ENCODE measurements around the gene REEP1.
"Not testable (repeated sequence)": the region's sequence is repeated elsewhere in the genome, so short reads cannot be mapped to it uniquely, and the experiment has no call there.

The REEP1 gene

GRCh38 chr2:86229221-86229620 is 108.2 kb downstream of the REEP1 start:
- DNase-seq = peak in 1 of 10 donors; percentile 55
- intact Hi-C loops (cut with DNase I) = loop anchor here (10.0 kb wide), 1 partner anchor 216 kb away; the partner anchor contains the start of gene KDM3A

DNA sequence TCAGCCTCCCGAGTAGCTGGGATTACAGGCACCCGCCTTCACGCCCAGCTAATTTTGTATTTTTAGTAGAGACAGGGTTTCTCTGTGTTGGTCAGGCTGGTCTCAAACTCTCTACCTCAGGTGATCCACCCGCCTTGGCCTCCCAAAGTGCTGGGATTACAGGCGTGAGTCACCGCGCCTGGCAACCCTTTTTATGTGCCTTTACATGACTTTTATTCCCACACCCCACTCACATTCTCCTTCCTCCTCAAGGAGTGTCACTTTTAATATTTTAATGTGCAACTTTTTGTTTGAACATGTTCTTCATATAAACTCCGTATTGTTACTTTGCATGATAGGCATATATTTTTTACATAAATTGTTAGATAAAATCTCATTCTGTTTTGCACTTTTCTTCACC is 108.9 kb downstream of the REEP1 start:
- not testable (repeated sequence) for DNase-seq
- intact Hi-C loops (cut with DNase I) = loop anchor here (10.0 kb wide), 1 partner anchor 216 kb away; the partner anchor contains the start of gene KDM3A

GRCh38 chr2:86227685-86228084 is 109.7 kb downstream of the REEP1 start:
- DNase-seq = peak in 1 of 10 donors; percentile 13
- intact Hi-C loops (cut with DNase I) = loop anchor here (10.0 kb wide), 1 partner anchor 217 kb away; the partner anchor contains the start of gene KDM3A

GRCh38 chr2:86226636-86227520 is 110.5 kb downstream of the REEP1 start:
- intact Hi-C loops (cut with DNase I) = loop anchor here (10.0 kb wide), 1 partner anchor 218 kb away; the partner anchor contains the start of gene KDM3A
- peak in 1 of 10 donors; percentile 22 for DNase-seq

DNA sequence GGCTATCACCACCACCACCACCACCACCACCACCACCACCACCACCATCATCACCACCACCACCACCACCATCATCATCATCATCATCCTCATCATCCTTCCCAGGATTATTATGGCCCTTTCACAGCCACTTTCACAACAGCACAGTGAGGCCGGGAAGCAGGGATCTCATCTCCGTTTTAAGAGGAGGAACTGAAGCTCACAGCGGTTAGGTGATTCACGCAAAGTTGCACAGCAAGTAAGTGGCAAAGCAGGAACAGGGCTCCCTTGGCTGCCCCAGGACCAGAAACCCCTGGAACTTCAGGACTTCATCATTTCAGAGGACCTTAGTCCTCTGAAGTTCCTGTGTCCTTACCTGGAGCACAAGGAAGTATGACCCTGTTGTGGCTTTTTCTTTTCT is 111.4 kb downstream of the REEP1 start:
- intact Hi-C loops (cut with DNase I) = loop anchor here (10.0 kb wide), 1 partner anchor 219 kb away; the partner anchor contains the start of gene KDM3A
- DNase-seq = peak in 1 of 10 donors; percentile 48

GRCh38 chr2:86225581-86225980 is 111.8 kb downstream of the REEP1 start:
- intact Hi-C loops (cut with DNase I) = loop anchor here (10.0 kb wide), 1 partner anchor 219 kb away; the partner anchor contains the start of gene KDM3A
- peak in 9 of 10 donors; percentile 25 to 94 (median 64) for DNase-seq

GRCh38 chr2:86224645-86225355 is 112.6 kb downstream of the REEP1 start:
- intact Hi-C loops (cut with DNase I) = loop anchor here (5.0 to 10.0 kb wide), 3 partner anchors 73 to 220 kb away; partner anchors contain the start of gene KDM3A
- peak in 1 of 10 donors; percentile 80 for DNase-seq

DNA sequence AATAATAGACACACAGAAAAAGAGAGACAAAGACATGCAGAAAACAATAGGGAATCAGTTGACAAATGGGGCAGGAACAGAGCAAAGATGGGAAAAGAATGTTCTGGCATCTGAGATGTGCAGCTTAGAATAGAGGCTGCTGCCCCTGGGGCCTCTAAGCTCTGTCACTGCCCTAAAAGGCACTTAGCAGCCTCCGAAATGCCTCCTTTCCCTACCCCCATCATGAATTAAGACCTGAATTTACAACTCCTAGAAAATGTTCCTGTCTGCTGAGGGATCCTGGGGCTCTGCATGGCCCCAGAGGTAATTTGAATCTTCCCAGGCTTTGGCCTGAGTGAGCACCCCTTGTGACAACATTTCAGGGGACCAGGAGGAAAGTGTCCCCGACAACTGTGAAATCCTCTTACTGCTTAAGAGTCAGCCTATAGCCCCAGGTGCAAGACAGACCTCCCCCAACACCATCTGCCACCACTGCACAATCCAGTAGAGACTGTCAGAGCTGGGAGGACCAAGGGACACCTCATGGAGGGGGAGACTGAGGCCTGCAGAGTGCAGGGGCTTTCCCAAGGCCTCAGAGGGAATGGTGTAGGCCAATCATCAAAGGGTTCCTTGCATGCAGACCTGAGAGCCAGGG is 113.4 kb downstream of the REEP1 start:
- intact Hi-C loops (cut with DNase I) = loop anchor here (5.0 to 10.0 kb wide), 3 partner anchors 73 to 221 kb away; partner anchors contain the start of gene KDM3A
- peak in 1 of 10 donors; percentile 43 for DNase-seq

GRCh38 chr2:86223140-86223926 is 114.1 kb downstream of the REEP1 start:
- DNase-seq = peak in 8 of 10 donors; percentile 52 to 94 (median 62)
- intact Hi-C loops (cut with DNase I) = loop anchor here (5.0 to 10.0 kb wide), 3 partner anchors 74 to 221 kb away; partner anchors contain the start of gene KDM3A

DNA sequence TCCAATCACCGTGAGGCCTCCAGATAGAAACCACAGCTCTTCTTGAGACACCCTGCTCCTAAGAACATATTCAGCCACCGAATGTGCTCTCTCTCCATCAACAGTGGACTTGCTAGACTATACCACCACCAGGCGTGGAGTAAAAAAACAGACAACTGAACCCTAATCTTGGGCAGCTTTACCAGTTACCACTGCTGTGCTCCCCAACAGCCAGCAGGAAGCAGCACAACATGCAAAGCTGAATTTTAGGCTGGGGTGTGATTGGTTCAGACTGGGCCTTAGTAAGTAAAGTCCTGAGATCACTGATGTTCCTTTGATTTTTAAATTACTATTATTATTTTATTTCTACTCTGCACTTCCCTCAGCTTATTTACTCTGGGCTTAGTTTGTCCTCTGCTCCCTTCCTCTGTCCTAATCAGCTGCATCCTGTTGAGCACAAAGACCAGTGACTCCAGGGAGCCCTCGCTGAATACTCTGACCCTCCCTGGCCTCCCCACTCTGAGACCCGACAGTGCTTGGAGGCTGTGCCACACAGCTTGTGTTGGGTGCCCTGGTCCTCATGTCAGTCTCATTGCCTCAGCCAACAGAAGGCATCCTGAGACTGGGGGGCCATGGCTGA is 116.3 kb downstream of the REEP1 start:
- intact Hi-C loops (cut with DNase I) = loop anchor here (5.0 to 10.0 kb wide), 3 partner anchors 76 to 224 kb away; partner anchors contain the start of gene KDM3A
- peak in 7 of 10 donors; percentile 31 to 94 (median 61) for DNase-seq

GRCh38 chr2:86219896-86220295 is 117.5 kb downstream of the REEP1 start:
- intact Hi-C loops (cut with DNase I) = loop anchor here (5.0 to 10.0 kb wide), 3 partner anchors 77 to 225 kb away; partner anchors contain the start of gene KDM3A
- DNase-seq = peak in 1 of 10 donors; percentile 55

- intact Hi-C loops (cut with DNase I) = no loop called here
- peak in 1 of 10 donors; percentile 63 for DNase-seq
Measured at GRCh38 chr2:86218124-86218523, 119.3 kb downstream of the REEP1 start.

DNA sequence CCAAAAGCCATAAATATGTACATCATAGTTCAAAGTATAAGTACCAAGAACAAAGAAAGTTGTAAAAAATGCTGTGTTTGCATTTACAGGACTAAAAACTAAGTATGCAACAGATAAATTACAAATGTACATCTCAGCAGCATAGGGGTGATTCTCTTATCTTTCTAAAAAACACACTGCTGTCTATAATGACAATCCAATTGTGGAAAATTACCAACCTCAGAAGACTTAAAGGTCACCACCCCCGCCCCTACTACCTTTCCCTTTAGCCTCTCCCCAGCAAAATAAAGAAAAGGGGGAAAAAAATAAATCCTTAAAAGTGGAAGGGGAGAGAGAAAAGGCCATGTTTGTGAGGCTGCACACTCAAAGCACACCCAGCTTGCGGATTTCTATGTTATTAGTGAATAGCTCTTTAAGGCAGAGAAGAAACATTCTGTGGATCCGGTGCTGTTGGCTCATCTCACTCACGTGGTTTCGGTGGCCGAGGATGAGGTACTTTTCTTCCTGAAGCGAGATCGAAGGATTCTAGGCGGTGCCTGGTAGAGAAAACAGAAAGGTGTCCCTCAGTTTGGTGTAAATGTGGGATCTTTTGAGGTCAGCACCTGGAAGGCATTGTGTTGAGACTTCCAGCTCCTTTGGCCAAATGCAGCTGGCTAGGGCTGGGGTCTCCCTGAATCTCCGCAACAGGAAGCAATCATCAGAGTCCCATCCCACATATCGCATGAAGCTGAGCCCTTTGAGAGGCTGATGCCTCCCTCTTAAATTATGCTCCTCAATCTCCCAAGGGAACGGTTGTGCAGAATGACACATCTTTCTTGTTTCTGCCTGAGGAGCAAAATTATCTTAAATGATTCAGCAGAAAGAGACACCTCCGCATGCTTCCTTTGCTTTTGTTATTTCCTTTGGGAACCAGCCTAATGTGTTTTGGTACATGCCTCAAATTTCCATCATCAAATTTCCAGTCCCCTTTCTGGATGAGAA is 120.6 kb downstream of the REEP1 start:
- DNase-seq = peak in 4 of 10 donors; percentile 31 to 86 (median 53)
- intact Hi-C loops (cut with DNase I) = no loop called here

DNA sequence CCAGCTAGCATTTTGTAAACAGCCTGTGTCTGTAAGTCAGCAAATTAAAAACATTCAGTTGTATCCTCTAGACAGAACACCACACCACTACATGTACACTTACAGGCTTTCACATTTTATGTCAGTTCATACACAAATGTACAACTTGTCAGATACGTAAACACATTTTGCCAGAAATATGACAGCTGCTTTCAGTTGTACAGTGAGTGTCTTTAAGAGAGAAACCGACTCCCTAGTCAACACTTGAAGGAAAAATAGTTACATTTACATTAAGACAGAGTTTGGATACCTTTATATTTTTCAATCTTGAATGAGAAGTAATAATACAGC is 123.0 kb downstream of the REEP1 start:
- intact Hi-C loops (cut with DNase I) = no loop called here
- no peak for DNase-seq

DNA sequence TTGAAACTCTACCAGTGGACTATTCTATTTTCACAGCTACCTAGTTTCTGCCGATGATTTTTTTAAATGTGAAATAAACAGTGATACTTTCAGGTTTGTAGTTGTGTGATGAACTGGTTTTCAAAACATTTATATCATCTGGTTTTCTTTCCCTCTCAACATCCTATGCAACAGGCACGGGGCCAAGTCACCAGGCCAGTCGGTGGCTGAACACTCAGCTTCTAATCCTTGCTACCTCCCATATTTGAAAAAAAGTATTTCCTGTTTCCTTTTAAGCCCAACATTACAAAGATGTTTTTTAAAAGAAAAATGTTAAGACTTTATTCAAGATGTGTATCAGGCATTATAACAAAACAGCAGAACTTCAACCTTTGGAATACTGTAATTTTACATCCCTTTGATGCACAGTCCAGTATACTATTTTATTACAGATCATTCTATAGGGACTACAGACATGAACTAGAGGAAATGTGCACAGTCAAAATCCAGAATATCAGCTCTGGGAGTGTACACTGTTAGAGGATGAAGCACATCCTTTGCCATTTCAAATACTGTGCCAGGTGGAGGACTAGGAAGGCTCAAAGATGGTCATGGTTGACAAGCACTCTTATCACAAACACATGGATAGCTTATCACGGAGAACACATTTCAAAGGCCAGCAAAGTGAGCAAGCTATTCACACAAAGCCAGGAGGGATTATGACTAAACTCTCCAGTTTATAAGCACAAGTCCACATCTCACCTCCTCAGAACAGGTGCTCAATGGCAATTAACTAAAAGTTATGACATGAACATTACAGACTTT is 123.5 kb downstream of the REEP1 start:
- intact Hi-C loops (cut with DNase I) = no loop called here
- DNase-seq = peak in 1 of 10 donors; percentile 79

- intact Hi-C loops (cut with DNase I) = no loop called here
- DNase-seq = no peak
Measured at GRCh38 chr2:86213056-86213455, 124.4 kb downstream of the REEP1 start.

- no peak for DNase-seq
- intact Hi-C loops (cut with DNase I) = no loop called here
Measured at GRCh38 chr2:86211796-86212188, 125.6 kb downstream of the REEP1 start.
